HCT116 (cell line): ENCODE data around the gene C1orf174. TPM values are rescaled to one million over a fixed set of nuclear protein-coding genes. Genes with fewer than 3 reads are reported as not detected.

Source experiments
- ATAC-seq: fragments of 200-7000 bp; cut with Tn5 transposase; 2 replicates; pipeline ENCODE4 v1.9.1; 2020; ENCODE audit warnings: mild to moderate bottlenecking, moderate library complexity
- BruUV-seq: library from RNA; stranded (reverse); fragments of 400-500 nt; replicated peaks from 2 replicates; lab custom pipeline; 2021; lab: Mats Ljungman, UMichigan
- CTCF ChIA-PET: fragments of 300-600 bp; sonication (Branson Sonifier 250); formaldehyde crosslinking; loops from one replicate; lab custom pipeline; 2021; ENCODE audit warnings: antibody characterized with exemption; lab: Charles Lee
- POLR2A ChIA-PET: fragments of 300-600, 350-600 bp; sonication (Branson Sonifier 250); formaldehyde crosslinking; loops from one replicate; lab custom pipeline; 2021; ENCODE audit warnings: antibody characterized with exemption; lab: Charles Lee
- RAD21 ChIA-PET, 2 experiments: fragments of 300-600 bp; sonication (Branson Sonifier 250); formaldehyde crosslinking; loops; one replicate each; lab custom pipeline; 2023; ENCODE audit warnings: low total read pairs in 2 of 2; ENCODE audit not compliant: uncharacterized antibody in 2 of 2, unreplicated experiment in 2 of 2, low non-redundant PET in 1 of 2; lab: Charles Lee
- DNase-seq: peaks from one replicate; pipeline ENCODE4 v3.0.0-alpha.2; 2010; ENCODE audit warnings: low read depth, low spot score
- H2AFZ ChIP-seq: fragments of 200-600 bp; shearing (Covaris generic), sonication (generic); 2 replicates; pipeline ENCODE4 v1.6.1; 2017; ENCODE audit warnings: low read depth, mixed run types, mixed read lengths, antibody characterized with exemption, low read length; ENCODE audit not compliant: poor library complexity, severe bottlenecking
- H3K27ac ChIP-seq: 2 replicates; pipeline ENCODE4 v1.5.1; 2012; ENCODE audit warnings: low read depth, low read length
- H3K27me3 ChIP-seq: fragments of 200-600 bp; sonication (generic); 2 replicates; pipeline ENCODE4 v1.6.1; 2016; ENCODE audit warnings: mixed run types, low read length, mixed read lengths; ENCODE audit not compliant: insufficient read depth
- H3K36me3 ChIP-seq, 2 experiments: fragments of 200-500 bp in 1 of 2; fragments of 200-600 bp in 1 of 2; sonication (Bioruptor generic) in 1 of 2; sonication (generic) in 1 of 2; 2 replicates each; pipeline versions ENCODE4 v1.5.1 to v1.6.1; 2014 to 2016; ENCODE audit warnings: low read length in 2 of 2, inconsistent platforms in 1 of 2, mixed read lengths in 1 of 2, mixed run types in 1 of 2; ENCODE audit not compliant: insufficient read depth in 2 of 2, control insufficient read depth in 1 of 2
- H3K4me1 ChIP-seq, 2 experiments: fragments of 200-600 bp in 1 of 2; sonication (generic) in 1 of 2; 2 replicates each; pipeline versions ENCODE4 v1.5.1 to v1.6.1; 2012 to 2017; ENCODE audit warnings: low read length in 2 of 2, inconsistent platforms in 1 of 2, mild to moderate bottlenecking in 1 of 2, mixed read lengths in 1 of 2, mixed run types in 1 of 2, moderate library complexity in 1 of 2; ENCODE audit not compliant: insufficient read depth in 2 of 2, control insufficient read depth in 1 of 2
- H3K4me2 ChIP-seq: fragments of 200-600 bp; sonication (generic); 2 replicates; pipeline ENCODE4 v1.6.1; 2017; ENCODE audit warnings: mixed run types, low read length, mixed read lengths
- H3K4me3 ChIP-seq, 2 experiments: fragments of 200-600 bp in 1 of 2; sonication (generic) in 1 of 2; replicated peaks in 1 of 2; 2 replicates each; pipeline ENCODE4 v1.5.1; 2011 to 2016; ENCODE audit warnings: low read length in 2 of 2, control low read depth in 1 of 2, low read depth in 1 of 2, mild to moderate bottlenecking in 1 of 2, mixed read lengths in 1 of 2, mixed run types in 1 of 2
- H3K79me2 ChIP-seq: fragments of 200-600 bp; sonication (generic); 2 replicates; pipeline ENCODE4 v1.6.1; 2017; ENCODE audit warnings: mild to moderate bottlenecking, mixed run types, low read length, moderate library complexity, mixed read lengths; ENCODE audit not compliant: insufficient read depth
- H3K9ac ChIP-seq: fragments of 200-600 bp; sonication (generic); 2 replicates; pipeline ENCODE4 v1.6.1; 2016; ENCODE audit warnings: low read length, mixed read lengths
- H3K9me2 ChIP-seq: fragments of 200-600 bp; sonication (generic), shearing (Covaris generic); 2 replicates; pipeline ENCODE4 v1.6.1; 2017; ENCODE audit warnings: mixed run types, mild to moderate bottlenecking, moderate library complexity; ENCODE audit not compliant: insufficient read depth
- H3K9me3 ChIP-seq, 2 experiments: fragments of 200-500 bp in 1 of 2; fragments of 200-600 bp in 1 of 2; sonication (Bioruptor generic) in 1 of 2; sonication (generic) in 1 of 2; 2 replicates each; pipeline ENCODE4 v1.6.1; 2014 to 2017; ENCODE audit warnings: low read length in 2 of 2, mixed read lengths in 2 of 2, inconsistent platforms in 1 of 2, low read depth in 1 of 2, mild to moderate bottlenecking in 1 of 2, mixed run types in 1 of 2, moderate library complexity in 1 of 2; ENCODE audit not compliant: control insufficient read depth in 1 of 2, insufficient read depth in 1 of 2
- H4K20me1 ChIP-seq: fragments of 200-600 bp; sonication (generic), shearing (Covaris generic); 2 replicates; pipeline ENCODE4 v1.6.1; 2017; ENCODE audit warnings: mixed run types, mild to moderate bottlenecking, moderate library complexity; ENCODE audit not compliant: insufficient read depth
- CBX3 ChIP-seq: IDR thresholded peaks from 2 replicates; pipeline ENCODE4 v1.6.1; 2012; ENCODE audit warnings: low read depth
- CEBPB ChIP-seq: IDR thresholded peaks from 2 replicates; pipeline ENCODE4 v1.6.1; 2012; ENCODE audit warnings: low read depth
- ELF1 ChIP-seq: IDR thresholded peaks from 2 replicates; pipeline ENCODE4 v1.6.1; 2012; ENCODE audit warnings: low read depth, borderline replicate concordance
- EZH2phosphoT487 ChIP-seq: fragments of 200-600 bp; IDR thresholded peaks from 2 replicates; pipeline ENCODE4 v1.6.1; 2018; ENCODE audit warnings: antibody characterized with exemption, borderline replicate concordance
- JUND ChIP-seq: IDR thresholded peaks from 2 replicates; pipeline ENCODE4 v1.6.1; 2012
- POLR2A ChIP-seq: IDR thresholded peaks from 2 replicates; pipeline ENCODE4 v1.7.0; 2011; ENCODE audit warnings: borderline replicate concordance; ENCODE audit not compliant: insufficient read depth, insufficient read length; ENCODE audit errors: extremely low read depth
- POLR2AphosphoS5 ChIP-seq: IDR thresholded peaks from 2 replicates; pipeline ENCODE4 v1.6.1; 2011; ENCODE audit warnings: mild to moderate bottlenecking, low read depth, low read length, moderate library complexity
- RAD21 ChIP-seq: IDR thresholded peaks from 2 replicates; pipeline ENCODE4 v1.6.1; 2012; ENCODE audit warnings: low read depth, mild to moderate bottlenecking
- SIN3A ChIP-seq: IDR thresholded peaks from 2 replicates; pipeline ENCODE4 v1.6.1; 2012; ENCODE audit warnings: low read depth
- TCF7L2 ChIP-seq: IDR thresholded peaks from 2 replicates; pipeline ENCODE4 v1.7.0; 2011; ENCODE audit warnings: borderline replicate concordance, inconsistent platforms; ENCODE audit not compliant: insufficient read depth, insufficient read length; ENCODE audit errors: extremely low read depth
- YY1 ChIP-seq: IDR thresholded peaks from 2 replicates; pipeline ENCODE4 v1.6.1; 2011; ENCODE audit warnings: low read length, low read depth, moderate library complexity, mild to moderate bottlenecking; ENCODE audit not compliant: insufficient replicate concordance; ENCODE audit errors: extremely low read depth
- intact Hi-C: fragments of 100-400 bp; cut with micrococcal nuclease; formaldehyde crosslinking; loops from 2 replicates; pipeline ENCODE4 v1.10.0; 2022
- total RNA-seq: library from RNA; stranded (reverse); gene quantifications from one replicate; pipeline ENCODE4 v1.2.1, GENCODE V29; 2021; ENCODE audit not compliant: unreplicated experiment
- TF ChIP-seq, protein P1 (sequence below): IDR thresholded peaks from 2 replicates; pipeline ENCODE4 v1.6.1; 2012
- TF ChIP-seq, protein P2 (sequence below): IDR thresholded peaks from 2 replicates; pipeline ENCODE4 v1.6.1; 2011; ENCODE audit warnings: mild to moderate bottlenecking, low read length, moderate library complexity; ENCODE audit not compliant: insufficient replicate concordance; ENCODE audit errors: extremely low read depth
- TF ChIP-seq, protein P3 (sequence below): IDR thresholded peaks from 2 replicates; pipeline ENCODE4 v1.6.1; 2012
- TF ChIP-seq, protein P4 (sequence below), 3 experiments: fragments of 200-600 bp in 1 of 3; sonication (generic) in 1 of 3; IDR thresholded peaks in 2 of 3; conservative IDR thresholded peaks in 1 of 3; 2 replicates each; pipeline ENCODE4 v1.5.1; 2012 to 2017; ENCODE audit warnings: low read depth in 2 of 3, low read length in 2 of 3, antibody characterized with exemption in 1 of 3, borderline replicate concordance in 1 of 3, control low read depth in 1 of 3, mild to moderate bottlenecking in 1 of 3, mixed read lengths in 1 of 3, mixed run types in 1 of 3, moderate library complexity in 1 of 3; ENCODE audit not compliant: insufficient read depth in 1 of 3
- TF ChIP-seq, protein P5 (sequence below): IDR thresholded peaks from 2 replicates; pipeline ENCODE4 v1.6.1; 2012; ENCODE audit warnings: low read depth

The C1orf174 gene
- total RNA-seq, 1 experiment from 2014 or later, result 33.7 TPM

DNA sequence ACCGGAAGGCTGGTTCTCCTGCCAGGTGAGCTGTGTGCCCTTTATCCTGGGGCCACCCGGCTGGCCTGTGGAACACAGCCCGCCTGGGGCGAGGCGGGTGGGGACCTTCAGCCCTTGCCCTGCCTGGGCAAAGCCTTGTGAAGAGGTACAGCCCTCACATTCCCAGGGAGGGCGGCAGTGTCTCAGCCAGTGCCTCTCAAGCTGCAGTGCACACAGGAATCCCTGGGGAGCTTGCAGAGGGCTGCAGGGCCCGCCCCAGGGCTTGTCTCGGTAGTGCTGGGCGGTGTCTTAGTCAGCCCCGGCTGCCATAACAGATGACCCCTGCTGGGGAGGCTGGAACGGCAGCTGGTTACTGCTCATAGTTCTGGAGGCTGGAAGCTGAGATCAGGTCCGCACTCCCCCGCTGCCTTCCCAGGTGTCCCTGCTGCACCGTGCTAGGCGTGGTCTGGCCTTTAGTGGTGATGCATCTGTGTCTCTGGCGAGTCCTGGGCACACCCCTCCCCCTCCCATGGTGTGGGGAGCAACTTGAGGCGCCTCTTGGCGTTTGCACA lies 30.2 kb downstream of the C1orf174 start:
- Histone ChIP-seq H3K4me1 (no peaks in the 10 kb centered on the region), H3K27ac (peak overlapping the region; percentile 29; the same call in 1 of the 2 replicates), H3K36me3 (peaks cover 0 to 18% of the 10 kb centered on the region in 2 experiments; a peak in 2 of 4 replicates), H3K4me3 (no peak overlapping the region), H3K9ac (no peak overlapping the region), H3K9me2 (no peaks in the 10 kb centered on the region), H4K20me1 (no peaks in the 10 kb centered on the region), H3K79me2 (no peaks in the 10 kb centered on the region), H3K9me3 (no peaks in the 10 kb centered on the region; a peak in 1 of 4 replicates), H3K4me2 (no peak overlapping the region), H2AFZ (no peak overlapping the region), H3K27me3 (no peaks in the 10 kb centered on the region)
- BruUV-seq, result no TSS peak
- POLR2A ChIA-PET, result no interaction called here
- RAD21 ChIA-PET, result no interaction called here
- ATAC-seq, result peak; percentile 67
- no peak for DNase-seq
- TF ChIP-seq ELF1 (no peak), TCF7L2 (no peak), EZH2phosphoT487 (no peak), YY1 (no peak), POLR2AphosphoS5 (no peak), JUND (no peak), POLR2A (no peak), CBX3 (no peak), SIN3A (no peak), RAD21 (no peak), CEBPB (no peak)
- TF ChIP-seq, protein P1, sequence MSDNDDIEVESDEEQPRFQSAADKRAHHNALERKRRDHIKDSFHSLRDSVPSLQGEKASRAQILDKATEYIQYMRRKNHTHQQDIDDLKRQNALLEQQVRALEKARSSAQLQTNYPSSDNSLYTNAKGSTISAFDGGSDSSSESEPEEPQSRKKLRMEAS, result no peak
- TF ChIP-seq, protein P2, sequence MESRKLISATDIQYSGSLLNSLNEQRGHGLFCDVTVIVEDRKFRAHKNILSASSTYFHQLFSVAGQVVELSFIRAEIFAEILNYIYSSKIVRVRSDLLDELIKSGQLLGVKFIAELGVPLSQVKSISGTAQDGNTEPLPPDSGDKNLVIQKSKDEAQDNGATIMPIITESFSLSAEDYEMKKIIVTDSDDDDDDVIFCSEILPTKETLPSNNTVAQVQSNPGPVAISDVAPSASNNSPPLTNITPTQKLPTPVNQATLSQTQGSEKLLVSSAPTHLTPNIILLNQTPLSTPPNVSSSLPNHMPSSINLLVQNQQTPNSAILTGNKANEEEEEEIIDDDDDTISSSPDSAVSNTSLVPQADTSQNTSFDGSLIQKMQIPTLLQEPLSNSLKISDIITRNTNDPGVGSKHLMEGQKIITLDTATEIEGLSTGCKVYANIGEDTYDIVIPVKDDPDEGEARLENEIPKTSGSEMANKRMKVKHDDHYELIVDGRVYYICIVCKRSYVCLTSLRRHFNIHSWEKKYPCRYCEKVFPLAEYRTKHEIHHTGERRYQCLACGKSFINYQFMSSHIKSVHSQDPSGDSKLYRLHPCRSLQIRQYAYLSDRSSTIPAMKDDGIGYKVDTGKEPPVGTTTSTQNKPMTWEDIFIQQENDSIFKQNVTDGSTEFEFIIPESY, result no peak
- TF ChIP-seq, protein P3, sequence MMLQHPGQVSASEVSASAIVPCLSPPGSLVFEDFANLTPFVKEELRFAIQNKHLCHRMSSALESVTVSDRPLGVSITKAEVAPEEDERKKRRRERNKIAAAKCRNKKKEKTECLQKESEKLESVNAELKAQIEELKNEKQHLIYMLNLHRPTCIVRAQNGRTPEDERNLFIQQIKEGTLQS, result no peak
- TF ChIP-seq, protein P4, sequence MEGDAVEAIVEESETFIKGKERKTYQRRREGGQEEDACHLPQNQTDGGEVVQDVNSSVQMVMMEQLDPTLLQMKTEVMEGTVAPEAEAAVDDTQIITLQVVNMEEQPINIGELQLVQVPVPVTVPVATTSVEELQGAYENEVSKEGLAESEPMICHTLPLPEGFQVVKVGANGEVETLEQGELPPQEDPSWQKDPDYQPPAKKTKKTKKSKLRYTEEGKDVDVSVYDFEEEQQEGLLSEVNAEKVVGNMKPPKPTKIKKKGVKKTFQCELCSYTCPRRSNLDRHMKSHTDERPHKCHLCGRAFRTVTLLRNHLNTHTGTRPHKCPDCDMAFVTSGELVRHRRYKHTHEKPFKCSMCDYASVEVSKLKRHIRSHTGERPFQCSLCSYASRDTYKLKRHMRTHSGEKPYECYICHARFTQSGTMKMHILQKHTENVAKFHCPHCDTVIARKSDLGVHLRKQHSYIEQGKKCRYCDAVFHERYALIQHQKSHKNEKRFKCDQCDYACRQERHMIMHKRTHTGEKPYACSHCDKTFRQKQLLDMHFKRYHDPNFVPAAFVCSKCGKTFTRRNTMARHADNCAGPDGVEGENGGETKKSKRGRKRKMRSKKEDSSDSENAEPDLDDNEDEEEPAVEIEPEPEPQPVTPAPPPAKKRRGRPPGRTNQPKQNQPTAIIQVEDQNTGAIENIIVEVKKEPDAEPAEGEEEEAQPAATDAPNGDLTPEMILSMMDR (IDR thresholded peaks at IDR 0.05 in 2 of 3, conservative IDR thresholded peaks at IDR 0.05 in 1 of 3; ENCODE audit: borderline replicate concordance in 1 of 3, insufficient read depth in 1 of 3, low read depth in 2 of 3, low read length in 2 of 3), result no peak
- TF ChIP-seq, protein P5, sequence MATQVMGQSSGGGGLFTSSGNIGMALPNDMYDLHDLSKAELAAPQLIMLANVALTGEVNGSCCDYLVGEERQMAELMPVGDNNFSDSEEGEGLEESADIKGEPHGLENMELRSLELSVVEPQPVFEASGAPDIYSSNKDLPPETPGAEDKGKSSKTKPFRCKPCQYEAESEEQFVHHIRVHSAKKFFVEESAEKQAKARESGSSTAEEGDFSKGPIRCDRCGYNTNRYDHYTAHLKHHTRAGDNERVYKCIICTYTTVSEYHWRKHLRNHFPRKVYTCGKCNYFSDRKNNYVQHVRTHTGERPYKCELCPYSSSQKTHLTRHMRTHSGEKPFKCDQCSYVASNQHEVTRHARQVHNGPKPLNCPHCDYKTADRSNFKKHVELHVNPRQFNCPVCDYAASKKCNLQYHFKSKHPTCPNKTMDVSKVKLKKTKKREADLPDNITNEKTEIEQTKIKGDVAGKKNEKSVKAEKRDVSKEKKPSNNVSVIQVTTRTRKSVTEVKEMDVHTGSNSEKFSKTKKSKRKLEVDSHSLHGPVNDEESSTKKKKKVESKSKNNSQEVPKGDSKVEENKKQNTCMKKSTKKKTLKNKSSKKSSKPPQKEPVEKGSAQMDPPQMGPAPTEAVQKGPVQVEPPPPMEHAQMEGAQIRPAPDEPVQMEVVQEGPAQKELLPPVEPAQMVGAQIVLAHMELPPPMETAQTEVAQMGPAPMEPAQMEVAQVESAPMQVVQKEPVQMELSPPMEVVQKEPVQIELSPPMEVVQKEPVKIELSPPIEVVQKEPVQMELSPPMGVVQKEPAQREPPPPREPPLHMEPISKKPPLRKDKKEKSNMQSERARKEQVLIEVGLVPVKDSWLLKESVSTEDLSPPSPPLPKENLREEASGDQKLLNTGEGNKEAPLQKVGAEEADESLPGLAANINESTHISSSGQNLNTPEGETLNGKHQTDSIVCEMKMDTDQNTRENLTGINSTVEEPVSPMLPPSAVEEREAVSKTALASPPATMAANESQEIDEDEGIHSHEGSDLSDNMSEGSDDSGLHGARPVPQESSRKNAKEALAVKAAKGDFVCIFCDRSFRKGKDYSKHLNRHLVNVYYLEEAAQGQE, result no peak
- intact Hi-C loops, result no loop called here
- CTCF ChIA-PET, result no interaction called here
